Peyer's patch (tissue), 4 donors: Measurements from ENCODE around the gene PCBD2. TPM values are rescaled to one million over a fixed set of nuclear protein-coding genes. Genes with fewer than 3 reads are reported as not detected.

ENCODE experiments used
- DNase-seq, 3 donors: peaks; one replicate each; pipeline ENCODE4 v3.0.0-alpha.2; 2017 to 2019
- H3K27ac ChIP-seq, 4 donors: fragments of 200-600 bp; sonication (generic); one replicate each; pipeline ENCODE4 v1.5.1; 2016 to 2019
- H3K27me3 ChIP-seq, 2 donors: fragments of 200-600 bp; sonication (generic); one replicate each; pipeline ENCODE4 v1.5.1; 2019
- H3K36me3 ChIP-seq, 3 donors: fragments of 200-600 bp; sonication (generic); one replicate each; pipeline ENCODE4 v1.5.1; 2016 to 2019
- H3K4me1 ChIP-seq, 4 donors: fragments of 200-600 bp; sonication (generic); one replicate each; pipeline ENCODE4 v1.5.1; 2016 to 2019
- H3K4me3 ChIP-seq, 4 donors: fragments of 200-600 bp; sonication (generic); 1 replicate in 3 of 4; 2 replicates in 1 of 4; pipeline ENCODE4 v1.5.1; 2016 to 2019; ENCODE audit warnings: mild to moderate bottlenecking in 1 of 4
- H3K9me3 ChIP-seq, 4 donors: fragments of 200-600 bp; sonication (generic); one replicate each; pipeline ENCODE4 v1.5.1; 2016 to 2019; ENCODE audit warnings: mild to moderate bottlenecking in 1 of 4
- CTCF ChIP-seq, 6 experiments: fragments of 450-650 bp in 4 of 6; fragments of 200-600 bp in 2 of 6; sonication (generic) in 1 of 6; IDR thresholded peaks; one replicate each; pipeline ENCODE4 v1.5.1; 2017 to 2019; ENCODE audit warnings: antibody characterized with exemption in 6 of 6, mild to moderate bottlenecking in 3 of 6, moderate library complexity in 1 of 6
- POLR2A ChIP-seq, 2 donors: fragments of 450-650 bp; IDR thresholded peaks; one replicate each; pipeline ENCODE4 v1.5.1; 2017; ENCODE audit warnings: antibody characterized with exemption in 2 of 2, mild to moderate bottlenecking in 2 of 2, moderate library complexity in 2 of 2
- total RNA-seq, 4 donors: library from RNA; depleted of rRNA; stranded (reverse); fragments of >200 nt; gene quantifications; one replicate each; pipeline ENCODE4 v1.1.0, GENCODE V29; 2016

The PCBD2 gene
- total RNA-seq, 4 donors from 2014 or later: 15.5 to 39.6 (median 27.9) TPM

DNA sequence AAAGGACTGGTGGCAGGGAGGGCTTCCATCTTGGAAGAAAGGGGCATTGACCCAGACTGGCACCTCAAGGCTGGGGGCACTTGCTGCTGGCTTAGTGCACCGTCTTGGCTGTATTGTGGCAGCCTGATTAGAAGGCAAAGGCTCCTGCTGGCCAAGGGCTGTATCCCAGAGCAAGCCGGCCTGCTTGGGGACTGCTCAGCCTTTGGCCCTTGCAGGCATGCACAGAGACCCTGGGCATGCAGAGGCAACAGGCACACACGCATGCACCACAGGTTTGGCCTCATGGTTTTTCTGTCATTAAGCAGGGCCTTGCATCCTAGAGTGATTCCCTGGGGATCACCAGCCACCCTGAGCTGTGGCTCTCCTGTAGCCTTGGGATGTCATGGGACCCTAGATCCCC is 100.1 kb downstream of the PCBD2 start:
- H3K27me3 ChIP-seq: no peaks in the 10 kb centered on the region
- no peak overlapping the region for H3K27ac ChIP-seq
- H3K9me3 ChIP-seq: no peaks in the 10 kb centered on the region
- H3K4me3 ChIP-seq: no peak overlapping the region
- TF ChIP-seq CTCF (IDR thresholded peaks at IDR 0.05) (no peak), POLR2A (IDR thresholded peaks at IDR 0.05) (no peak)
- no peaks in the 10 kb centered on the region for H3K36me3 ChIP-seq
- no peaks in the 10 kb centered on the region for H3K4me1 ChIP-seq
- no peak for DNase-seq

DNA sequence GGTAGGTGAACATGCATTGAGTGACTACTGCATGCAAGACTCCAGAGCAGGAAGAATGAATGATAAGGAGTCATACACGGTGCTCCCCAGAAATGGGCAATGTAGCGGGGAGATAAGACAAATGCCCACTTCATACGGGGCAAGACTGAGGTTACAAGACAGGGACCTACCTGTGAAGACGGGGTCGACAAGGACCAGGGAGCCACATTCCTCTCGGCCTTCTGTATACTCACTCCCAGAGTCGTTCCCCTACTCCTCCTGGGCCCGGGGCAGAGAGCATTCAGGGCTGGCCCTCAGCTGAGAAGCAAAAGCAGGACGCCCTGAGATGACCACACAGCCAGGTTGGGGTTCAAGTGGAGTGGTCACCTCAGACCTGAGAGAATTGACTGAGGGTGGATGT is 102.4 kb downstream of the PCBD2 start:
- TF ChIP-seq CTCF (IDR thresholded peaks at IDR 0.05): no peak
- no peak for TF ChIP-seq POLR2A (IDR thresholded peaks at IDR 0.05)

DNA sequence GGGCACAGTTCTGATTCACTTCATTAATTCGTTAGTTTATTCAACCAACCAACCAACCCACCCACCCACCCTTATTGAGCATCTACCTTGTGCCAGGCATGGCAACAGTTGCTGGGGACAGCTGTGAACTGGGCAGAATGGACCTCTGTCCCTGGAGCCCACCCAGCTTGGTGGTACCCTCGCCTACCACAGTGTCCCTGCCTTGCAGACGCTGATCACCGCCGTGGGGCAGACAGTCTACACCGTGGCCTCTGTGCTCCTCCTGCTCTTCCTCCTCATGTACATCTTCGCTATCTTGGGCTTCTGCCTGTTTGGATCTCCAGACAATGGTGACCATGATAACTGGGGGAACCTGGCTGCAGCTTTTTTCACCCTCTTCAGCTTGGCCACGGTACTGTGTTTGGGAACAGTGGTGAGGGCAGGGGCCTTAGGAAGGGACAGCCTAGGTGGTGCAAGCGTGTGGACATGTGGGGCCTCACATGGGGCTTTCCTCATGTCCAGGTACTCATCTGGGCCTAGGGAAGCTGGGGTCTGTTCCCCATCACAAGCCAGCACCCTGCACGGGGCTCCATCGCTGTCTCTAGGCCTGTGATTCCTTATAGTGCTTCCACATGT is 102.9 kb downstream of the PCBD2 start:
- peak in 1 of 3 donors; percentile 21 for DNase-seq
- no peaks in the 10 kb centered on the region for H3K4me1 ChIP-seq
- H3K27me3 ChIP-seq: no peaks in the 10 kb centered on the region
- H3K4me3 ChIP-seq: no peak overlapping the region
- H3K27ac ChIP-seq: no peak overlapping the region
- TF ChIP-seq CTCF (IDR thresholded peaks at IDR 0.05) (no peak), POLR2A (IDR thresholded peaks at IDR 0.05) (no peak)
- no peaks in the 10 kb centered on the region for H3K9me3 ChIP-seq
- no peaks in the 10 kb centered on the region for H3K36me3 ChIP-seq

More for the DNA sequence above, 102.4 kb downstream of the PCBD2 start:
- no peaks in the 10 kb centered on the region for H3K36me3 ChIP-seq
- H3K4me3 ChIP-seq: no peak overlapping the region
- no peak overlapping the region for H3K27ac ChIP-seq
- H3K4me1 ChIP-seq: no peaks in the 10 kb centered on the region
- H3K9me3 ChIP-seq: no peaks in the 10 kb centered on the region
- no peak for DNase-seq
- no peaks in the 10 kb centered on the region for H3K27me3 ChIP-seq

DNA sequence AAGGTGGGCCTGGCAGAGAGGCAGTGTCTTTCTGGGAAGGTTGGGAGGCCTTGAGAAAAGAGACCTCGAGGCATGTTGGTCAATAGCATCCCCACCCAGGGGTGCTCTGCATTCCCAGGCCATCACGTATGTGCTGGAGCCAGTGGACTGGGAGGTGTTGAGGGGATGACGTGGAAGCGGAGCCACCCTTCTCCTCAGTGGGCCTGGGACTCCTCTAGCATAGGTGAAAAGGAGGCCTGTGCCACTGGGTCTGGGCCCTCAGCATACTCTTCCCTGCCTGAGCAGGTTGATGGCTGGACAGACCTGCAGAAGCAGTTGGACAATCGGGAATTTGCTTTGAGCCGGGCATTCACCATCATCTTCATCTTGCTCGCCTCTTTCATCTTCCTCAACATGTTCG is 103.6 kb downstream of the PCBD2 start:
- Histone ChIP-seq H3K27me3 (no peaks in the 10 kb centered on the region), H3K27ac (no peak overlapping the region), H3K9me3 (no peaks in the 10 kb centered on the region), H3K36me3 (no peaks in the 10 kb centered on the region), H3K4me1 (no peaks in the 10 kb centered on the region), H3K4me3 (no peak overlapping the region)
- peak in 1 of 3 donors; percentile 33 for DNase-seq
- TF ChIP-seq CTCF (IDR thresholded peaks at IDR 0.05) (no peak), POLR2A (IDR thresholded peaks at IDR 0.05) (no peak)

DNA sequence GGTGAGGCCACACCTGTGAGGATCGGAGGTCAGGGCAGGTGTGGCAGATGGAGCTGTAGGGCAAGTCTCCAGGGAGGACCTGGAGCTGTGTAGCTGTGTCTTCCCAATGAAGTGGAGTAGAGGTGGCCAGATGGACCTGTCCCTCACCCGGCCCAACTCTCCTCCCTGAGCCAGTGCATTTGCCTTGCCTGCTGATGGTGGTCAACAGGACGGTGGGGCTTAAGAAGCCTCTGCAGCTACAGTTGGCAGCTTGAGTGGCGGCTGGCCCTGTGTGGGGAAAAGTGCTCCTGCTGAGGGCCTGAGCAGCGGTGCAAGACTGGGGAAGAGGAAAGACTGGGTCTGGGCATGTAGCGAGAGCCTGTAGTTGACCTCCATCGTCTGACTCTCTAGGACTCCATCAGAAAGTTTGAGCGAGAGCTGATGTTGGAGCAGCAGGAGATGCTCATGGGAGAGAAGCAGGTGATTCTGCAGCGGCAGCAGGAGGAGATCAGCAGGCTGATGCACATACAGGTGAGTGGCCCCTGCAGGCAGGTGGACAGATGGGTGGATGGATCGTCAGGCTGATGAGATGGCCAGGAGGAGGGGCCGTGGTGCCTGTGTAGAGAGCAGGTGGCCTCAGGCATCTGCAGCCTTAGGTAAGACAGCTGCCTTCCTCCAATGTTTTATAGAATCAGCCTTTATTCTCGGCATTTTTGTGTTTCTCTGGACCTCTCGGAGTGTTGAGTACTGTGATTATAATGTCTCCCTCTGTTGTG is 104.2 kb downstream of the PCBD2 start:
- Histone ChIP-seq H3K9me3 (no peaks in the 10 kb centered on the region), H3K27me3 (no peaks in the 10 kb centered on the region), H3K4me3 (no peak overlapping the region), H3K36me3 (no peaks in the 10 kb centered on the region), H3K27ac (no peak overlapping the region), H3K4me1 (no peaks in the 10 kb centered on the region)
- TF ChIP-seq CTCF (IDR thresholded peaks at IDR 0.05) (no peak), POLR2A (IDR thresholded peaks at IDR 0.05) (no peak)
- peak in 1 of 3 donors; percentile 41 for DNase-seq
